NCI-H774 (cell line): ENCODE measurements around the gene PLBD2.

Experiments
- DNase-seq: peaks from one replicate; lab custom pipeline; 2025; lab: John Stamatoyannopoulos, UW

PLBD2 gene

DNA sequence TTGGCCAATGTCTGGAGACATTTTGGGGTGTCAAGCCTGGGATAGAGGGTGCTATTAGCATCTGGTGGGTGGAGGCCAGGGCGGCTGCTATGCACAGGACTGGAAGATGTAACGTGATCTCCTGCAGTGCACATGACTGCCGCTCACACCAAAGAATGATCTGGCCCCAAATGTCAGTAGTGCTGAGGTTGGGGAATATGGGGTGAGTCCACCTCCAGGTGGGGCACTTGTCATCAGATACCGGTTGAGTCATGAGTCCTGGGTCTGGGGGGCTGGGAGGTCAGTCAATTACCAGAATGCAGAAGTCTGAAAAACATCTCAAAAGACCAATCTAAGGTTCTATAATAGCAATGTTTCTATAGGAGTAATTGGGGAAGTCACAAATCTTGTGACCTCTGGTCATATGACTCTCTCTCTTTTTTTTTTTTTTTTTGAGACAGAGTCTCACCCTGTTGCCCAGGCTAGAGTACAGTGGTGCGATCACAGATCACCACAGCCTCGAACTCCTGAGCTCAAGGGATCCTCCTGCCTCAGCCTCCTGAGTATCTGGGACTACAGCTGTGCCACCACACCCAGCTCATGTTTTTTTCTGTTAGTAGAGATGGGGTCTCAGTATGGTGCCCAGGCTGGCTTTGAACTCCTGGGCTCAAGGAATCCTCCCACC is 57.8 kb downstream of the PLBD2 start:
- DNase-seq: no peak

DNA sequence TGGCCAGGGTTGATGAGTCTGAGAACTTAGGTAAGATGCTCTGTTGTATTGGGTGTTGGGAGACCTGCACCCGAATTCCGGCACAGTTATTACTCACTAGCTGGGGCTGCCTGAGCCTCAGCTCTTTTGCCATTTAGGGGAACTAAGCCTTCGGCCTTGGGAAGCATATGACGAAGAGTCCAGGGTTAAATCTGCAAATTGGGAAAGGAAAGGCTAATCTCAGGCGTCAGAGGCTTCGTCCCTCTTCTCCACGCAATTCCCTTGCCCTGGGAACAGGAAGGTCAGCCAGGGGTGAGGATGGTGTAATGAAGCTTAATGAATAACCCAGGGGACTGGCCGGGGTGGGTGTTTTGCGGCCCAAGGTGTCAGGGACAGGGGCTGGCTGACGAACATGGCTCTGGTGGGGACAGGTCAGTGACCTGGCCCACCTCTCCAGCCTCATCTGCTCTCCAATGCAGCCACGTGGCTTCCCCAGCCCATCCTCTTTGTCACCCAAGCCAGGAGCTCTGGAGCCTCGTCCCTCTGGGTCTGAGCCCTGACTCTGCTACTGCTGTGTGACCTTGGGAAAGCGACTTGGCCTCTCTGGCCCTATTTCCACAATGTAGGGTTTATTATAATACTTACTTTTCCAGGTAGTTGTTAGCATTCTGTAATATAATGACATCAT is 60.0 kb downstream of the PLBD2 start:
- no peak for DNase-seq

DNA sequence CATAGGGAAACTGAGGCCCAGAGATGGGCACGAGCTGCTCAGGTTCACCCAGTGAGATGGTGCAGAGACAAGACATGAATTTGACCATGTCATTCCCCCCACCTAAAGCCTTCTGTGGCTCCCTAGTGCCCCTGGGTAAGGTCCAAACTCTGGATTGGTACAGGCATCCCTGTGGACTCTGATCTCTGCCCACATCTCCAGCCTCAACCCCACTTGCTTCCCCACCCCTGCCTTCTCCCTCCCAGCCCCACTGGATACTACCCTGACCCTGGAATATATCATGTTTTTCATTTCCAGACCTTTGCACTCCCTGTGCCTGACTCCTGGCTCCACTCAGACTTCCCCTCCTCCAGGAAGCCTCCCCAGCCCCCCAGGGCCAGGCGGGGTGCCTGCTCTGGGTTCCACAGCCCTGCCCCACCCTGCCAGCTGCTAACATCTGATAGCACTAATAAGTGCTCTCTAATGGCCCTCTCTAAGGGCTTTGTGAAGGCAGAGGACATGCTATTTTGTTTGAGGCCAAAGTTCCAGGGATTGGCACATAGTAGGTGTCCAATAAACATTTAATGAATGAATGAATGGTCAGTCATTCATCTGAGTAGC is 62.7 kb downstream of the PLBD2 start:
- no peak for DNase-seq

DNA sequence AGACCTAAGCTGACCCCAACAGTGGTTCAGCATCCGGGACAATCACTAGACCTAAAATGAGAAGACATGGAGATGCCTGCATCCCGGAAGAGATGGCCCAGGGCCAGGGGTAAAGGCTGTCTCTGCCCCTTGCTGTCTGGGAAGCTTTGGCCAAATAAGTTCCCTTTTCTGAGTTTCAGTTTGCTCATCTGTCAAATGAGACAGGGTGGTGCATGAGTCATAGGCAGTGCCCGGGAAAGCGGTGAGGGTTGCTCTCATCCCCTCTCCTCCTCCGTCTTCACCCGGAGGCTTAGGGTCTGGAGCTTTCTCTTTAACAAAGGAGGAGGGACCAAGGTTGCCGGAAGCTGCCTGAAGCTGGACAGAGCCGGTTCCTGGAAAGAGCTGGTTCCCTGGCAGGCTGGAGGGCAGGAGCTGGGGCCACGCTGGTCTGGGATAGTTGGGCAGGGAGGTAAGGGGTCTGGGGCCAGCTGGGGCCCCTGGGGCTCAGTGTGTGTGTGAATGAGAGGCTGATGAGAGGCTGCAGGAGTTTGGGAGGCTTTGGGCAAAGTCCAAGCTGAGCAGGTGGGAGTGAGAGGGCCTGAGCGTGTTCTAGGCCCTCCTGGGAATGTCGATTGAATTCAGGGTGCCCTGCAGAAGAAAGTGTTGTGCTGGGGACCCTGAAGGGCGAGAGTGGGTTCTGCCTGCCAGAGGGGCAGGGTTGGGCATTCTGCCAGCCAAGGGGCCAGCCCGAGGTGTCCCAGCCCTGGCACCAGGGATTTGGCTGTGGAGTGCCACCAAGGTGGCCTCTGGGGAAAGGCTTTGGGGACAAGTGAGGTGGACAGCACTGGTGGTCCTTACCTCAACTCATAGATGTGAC is 63.9 kb downstream of the PLBD2 start, which contains the start of gene SDSL:
Gene SDSL, plus strand, starts transcription at position 351 of the 856 bp plus-strand sequence. CDS start 5,603 bp downstream, outside the sequence.
- peak; percentile 56 for DNase-seq

DNA sequence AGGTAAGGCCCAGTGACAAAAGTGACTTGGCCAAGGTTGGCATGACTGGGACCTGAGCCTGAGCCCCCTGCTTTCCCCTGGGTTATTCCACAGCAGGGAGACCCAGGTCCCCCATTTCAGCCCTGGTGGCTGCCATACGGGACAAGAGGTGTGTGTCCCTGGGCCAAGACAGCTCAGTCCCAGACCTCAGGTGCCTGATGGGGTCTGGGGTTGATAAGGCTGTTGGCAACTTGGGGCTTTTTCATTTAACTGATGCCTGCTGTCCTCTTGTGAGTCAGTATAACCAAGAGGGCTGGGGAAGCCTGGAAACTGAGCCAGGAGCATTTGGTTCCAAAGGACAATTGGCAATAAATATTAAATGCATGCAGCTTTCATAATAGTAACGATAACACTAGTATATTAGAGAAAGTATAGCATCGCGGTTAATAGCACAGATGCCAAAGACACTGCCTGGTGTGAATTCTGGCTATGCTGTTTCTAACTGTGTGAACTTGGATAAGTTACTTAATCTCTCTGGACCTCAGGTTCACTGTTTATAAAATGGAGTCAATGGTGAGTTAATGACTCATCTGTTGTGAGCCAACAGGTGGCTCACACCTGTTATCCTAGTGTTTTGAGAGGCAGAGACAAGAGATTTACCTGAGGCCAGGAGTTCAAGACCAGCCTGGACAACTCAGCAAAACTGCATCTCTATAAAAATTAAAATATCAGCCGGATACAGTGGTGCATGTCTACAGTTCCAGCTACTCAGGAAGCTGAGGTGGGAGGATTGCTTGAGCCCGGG is 64.7 kb downstream of the PLBD2 start:
- DNase-seq: no peak

DNA sequence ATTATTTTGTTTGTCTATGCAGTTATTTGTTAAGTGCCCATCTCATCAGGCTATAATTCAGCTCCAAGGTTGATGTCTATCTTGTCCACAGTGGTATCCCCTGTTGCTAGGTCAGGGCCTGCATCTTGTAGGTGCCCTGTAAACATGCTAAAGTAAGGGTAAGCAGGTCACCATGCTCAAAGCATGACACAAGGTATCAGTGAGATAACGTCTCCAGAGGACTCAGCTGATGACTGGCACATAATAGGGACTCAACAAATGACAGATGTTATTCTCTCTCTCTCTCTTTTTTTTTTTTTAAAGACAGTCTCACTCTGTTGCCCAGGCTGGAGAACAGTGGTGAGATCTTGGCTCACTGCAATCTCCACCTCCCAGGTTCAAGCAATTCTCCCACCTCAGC is 66.1 kb downstream of the PLBD2 start:
- no peak for DNase-seq

DNA sequence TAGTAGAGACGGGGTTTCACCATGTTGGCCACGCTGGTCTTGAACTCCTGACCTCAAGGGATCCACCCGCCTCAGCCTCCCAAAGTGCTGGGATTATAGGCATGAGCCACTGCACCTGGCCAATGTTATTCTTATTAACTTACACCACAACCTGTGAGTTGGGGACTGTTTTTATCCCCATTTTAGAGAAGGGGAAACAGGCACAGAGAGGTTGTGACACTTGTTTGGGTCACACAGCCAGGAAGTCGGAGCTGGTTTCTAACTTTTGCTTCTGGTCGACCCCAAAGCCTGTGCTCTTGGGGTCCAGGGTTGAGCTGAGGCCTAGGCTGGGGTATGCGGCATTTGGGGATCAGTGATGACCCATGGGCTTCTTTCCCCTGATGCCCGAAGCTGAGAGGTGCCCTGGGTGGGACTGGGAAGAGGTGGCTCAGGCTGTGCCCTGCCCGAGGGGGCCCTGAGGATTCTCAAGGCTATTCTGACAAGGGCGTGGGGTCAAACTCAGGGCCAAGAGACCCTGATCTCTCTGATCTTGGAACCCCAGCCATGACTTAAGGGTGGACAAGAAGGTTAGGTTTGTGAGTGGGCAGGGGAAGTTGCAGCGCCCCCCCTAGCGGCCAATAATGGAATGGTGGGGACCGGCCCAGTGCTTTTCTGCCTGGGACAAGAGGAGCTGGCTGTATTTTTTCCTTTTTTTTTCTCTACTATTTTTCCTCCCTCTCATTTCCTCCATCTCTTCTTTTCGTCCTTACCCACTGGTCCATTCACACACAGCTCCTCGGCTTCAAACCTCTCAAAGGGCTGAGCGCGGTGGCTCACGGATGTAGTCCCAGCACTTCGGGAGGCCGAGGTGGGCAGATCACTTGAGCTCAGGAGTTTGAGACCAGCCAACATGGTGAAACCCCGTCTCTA is 66.8 kb downstream of the PLBD2 start:
- no peak for DNase-seq

DNA sequence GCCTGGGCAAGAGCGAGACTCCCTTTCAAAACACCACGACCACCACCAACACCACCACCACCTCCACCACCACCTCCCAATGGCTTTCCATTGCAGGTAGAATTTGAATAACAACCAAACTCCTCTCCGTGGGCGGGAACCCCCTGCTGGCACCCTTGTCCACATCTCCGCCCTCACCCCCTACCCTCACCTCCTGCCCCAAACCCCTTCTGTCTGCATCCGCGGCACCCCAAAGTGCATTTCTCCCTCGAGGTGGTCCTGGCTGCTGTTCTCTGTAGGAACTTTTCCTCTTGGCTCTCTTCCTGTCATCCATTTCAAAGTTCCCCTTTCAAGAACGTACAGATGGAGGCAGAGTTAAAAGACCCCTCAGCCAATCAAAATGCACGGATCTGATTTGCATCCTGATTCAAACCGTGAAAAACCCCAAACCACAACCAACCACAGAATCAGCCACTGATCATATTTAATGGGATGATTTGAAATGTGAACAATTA is 67.6 kb downstream of the PLBD2 start:
- DNase-seq: no peak

DNA sequence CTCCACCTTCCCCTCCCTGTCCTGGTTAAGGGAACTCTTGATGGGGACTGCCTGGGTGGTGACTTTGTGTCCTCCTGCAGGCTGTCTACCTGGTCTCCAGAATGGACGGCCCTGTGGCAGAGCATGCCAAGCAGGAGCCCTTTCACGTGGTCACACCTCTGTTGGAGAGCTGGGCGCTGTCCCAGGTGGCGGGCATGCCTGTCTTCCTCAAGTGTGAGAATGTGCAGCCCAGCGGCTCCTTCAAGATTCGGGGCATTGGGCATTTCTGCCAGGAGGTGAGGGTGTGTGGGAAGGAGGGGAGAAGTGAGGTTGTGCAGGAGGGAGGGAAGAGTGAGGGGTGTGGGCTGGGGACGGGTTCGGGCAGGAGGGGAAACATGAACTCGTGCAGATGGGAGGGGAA is 69.5 kb downstream of the PLBD2 start:
- DNase-seq: no peak

DNA sequence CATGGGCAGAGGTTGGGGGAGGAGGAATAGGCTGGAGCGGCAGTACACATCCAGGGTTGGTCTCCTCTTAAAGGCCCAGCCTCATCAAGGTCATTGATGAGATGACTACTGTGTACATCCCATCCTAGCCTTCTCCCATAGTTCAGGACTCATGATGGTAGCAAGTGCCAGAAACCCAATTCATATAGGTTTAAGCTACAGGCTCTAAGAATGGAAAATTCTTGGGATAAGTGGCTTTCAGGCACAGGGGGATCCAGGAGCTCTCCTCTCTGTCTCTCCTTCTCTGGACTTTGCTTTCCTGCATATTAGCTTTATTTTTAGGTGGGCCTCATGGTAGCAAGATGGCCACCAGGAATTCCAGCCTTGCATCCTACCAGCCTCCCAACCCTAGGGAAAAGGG is 70.1 kb downstream of the PLBD2 start:
- no peak for DNase-seq

DNA sequence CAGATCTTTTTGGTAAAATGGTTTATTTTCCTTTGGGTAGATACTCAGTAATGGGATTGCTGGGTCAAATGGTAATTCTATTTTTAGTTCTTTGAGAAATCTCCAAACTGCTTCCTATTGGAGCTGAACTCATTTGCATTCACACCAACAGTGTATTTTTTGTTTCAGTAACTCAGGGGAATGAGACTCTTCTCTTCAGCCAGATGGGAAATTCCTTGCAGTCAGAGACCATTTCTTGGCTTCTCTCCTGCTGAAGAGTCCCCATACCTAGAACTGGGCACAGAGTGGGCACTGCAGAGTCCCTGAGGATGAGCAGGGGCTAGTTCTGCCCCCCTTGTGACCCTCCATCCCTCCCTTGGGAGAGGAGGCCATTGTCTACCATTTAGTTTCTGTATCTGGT is 74.6 kb downstream of the PLBD2 start:
- DNase-seq: no peak

DNA sequence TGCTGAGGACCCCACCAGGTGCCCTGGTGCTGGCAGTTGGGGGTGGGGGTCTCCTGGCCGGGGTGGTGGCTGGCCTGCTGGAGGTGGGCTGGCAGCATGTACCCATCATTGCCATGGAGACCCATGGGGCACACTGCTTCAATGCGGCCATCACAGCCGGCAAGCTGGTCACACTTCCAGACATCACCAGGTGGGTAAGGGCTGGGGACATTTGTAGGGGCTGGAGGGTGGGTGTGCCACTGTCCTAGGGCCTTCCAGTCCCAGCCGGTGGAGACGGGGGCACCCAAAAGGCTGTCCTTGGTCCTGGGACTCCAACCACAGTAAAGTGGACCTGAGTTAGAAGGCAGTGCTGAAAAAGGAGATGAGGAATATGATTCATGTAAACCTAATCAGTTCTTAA is 77.0 kb downstream of the PLBD2 start:
- DNase-seq: no peak

DNA sequence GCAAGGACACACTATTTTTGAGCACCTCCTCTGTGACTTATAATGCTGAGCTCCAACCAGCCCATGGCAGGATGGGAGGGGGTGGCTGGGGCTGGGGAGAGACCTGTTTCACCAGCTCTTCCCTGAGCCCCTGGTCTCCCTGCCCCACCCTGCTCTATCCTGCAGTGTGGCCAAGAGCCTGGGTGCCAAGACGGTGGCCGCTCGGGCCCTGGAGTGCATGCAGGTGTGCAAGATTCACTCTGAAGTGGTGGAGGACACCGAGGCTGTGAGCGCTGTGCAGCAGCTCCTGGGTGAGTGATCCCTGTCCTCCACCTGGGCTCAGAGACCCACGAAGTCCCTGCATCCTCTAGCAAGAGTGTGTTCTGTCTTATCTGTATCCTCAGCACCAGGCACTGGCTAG is 78.2 kb downstream of the PLBD2 start:
- DNase-seq: no peak

DNA sequence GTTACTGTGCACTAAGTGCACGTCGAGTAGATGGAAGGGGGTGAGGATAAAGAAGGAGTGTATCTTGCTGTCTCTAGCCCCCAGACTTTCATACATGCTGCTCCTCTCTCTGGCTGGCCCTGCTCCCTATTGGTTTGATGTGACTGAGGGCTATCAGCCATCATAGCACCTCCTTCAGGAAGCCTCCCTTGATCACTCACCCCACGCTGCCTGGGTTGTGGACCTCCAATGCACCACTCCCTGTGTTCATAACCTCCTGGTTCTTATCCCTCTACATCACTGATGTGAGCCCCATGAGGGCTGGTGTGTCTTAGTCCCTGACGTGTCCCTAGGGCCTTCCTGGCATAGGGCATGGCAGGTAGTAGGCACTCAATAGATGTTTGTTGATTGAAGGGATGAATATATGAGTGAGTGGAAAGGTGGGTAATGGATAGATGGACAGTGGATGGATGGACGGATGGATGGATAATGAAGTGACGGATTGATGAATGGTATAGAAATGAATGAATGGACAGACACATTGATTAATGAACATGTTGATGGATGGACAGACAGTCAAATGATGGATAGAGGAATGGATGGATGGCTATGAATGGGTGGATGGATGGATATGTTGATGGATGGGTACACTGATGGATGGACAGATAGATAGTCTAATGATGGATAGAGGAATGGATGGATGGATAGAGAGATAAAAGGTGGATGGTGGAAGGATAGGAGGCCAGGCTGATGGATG is 78.8 kb downstream of the PLBD2 start:
- DNase-seq: no peak

DNA sequence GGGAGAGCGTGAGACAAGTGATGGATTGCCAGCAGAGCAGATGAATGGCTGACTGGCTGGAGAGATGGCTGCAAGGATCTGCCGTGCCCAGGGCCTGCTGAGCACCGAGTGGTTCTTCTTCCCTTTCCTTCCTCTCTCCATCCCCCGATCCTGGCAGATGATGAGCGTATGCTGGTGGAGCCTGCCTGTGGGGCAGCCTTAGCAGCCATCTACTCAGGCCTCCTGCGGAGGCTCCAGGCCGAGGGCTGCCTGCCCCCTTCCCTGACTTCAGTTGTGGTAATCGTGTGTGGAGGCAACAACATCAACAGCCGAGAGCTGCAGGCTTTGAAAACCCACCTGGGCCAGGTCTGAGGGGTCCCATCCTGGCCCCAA is 79.3 kb downstream of the PLBD2 start:
- no peak for DNase-seq

DNA sequence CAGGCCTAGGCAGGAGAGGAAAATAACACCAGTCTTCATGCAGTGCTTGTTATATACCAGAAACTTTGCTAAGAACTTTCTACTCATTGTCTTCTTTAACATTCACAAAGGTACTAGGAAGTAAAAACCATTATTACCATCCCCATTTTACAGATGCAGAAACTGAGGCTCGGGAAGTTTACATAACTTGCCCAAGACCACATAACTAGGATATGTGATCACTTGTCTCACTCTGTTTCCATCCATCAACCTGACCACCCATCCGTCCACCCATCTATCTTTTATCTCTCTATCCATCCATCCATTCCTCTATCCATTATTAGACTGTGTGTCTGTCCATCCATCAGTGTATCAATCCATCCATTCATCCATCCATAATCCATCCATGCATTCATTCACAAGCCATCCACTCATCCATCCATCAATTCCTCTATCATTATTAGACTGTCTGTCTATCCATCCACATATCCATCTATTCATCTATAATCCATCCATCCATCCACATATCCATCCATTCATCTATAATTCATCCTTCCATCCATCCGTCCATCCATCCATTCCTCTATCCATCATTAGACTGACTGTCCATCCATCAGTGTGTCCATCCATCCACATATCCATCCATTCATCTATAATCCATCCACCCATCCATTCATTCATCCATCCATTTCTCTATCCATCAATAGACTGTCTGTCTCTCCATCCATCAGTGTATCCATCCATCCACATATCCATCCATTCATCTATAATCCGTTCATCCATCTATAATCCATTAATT is 80.3 kb downstream of the PLBD2 start:
- no peak for DNase-seq

DNA sequence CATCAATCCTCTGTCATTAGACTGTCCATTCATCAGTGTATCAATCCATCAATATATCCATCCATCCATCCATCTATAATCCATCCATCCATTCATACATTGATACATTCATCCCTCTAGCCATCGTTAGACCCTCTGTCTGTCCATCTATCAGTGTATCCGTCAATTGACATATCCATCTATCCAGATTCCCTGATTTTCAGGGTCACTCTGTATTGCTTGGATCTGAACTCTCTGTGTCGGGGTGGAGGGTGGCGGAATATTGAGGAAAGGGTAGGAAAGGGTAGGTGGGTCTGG is 80.9 kb downstream of the PLBD2 start:
- DNase-seq: no peak

DNA sequence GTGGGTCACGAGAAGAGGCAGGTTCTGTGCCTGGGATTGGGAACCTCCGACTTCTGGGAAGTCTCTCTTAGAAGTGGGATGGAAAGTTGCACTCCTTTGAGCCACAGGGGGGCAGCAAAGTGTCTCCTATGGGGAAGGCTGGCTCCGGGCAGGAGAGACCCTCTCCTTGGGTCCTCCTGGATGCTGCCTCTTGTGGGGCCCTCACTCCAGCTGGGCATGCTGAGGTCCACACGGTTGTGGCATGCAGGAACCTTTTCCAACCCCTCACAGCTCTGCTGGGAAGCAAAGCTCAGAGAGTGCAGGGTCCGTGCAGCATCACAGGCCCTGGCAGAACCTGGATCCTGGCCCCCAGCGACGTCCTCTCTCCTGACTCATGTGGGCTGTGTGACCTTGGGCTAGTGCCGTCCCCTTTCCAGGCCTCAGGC is 81.2 kb downstream of the PLBD2 start:
- peak; percentile 21 for DNase-seq

DNA sequence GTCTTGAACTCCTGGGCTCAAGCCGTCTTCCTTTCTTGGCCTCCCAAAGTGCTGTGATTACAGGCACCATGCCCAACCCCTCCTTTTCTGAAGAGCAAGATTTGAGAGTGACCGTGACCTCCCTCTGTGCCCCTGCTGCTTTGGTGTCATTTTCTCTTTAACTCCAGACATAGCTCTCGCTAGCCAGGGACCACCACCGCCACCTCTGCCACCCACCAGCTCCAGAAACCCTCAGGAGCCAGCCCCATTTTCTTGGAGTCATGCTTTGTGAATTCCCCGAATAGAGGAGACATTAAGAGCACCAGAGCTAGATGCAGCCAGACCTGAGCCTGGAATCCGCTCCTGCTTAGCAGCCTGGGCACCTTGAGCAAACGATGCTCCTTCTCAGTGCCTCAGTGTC is 81.9 kb downstream of the PLBD2 start:
- no peak for DNase-seq
